Left colon (tissue), 2 donors: ENCODE data around the gene CIRBP. TPM values are rescaled to one million over a fixed set of nuclear protein-coding genes. Genes with fewer than 3 reads are reported as not detected.
"Not testable (repeated sequence)": the region's sequence is repeated elsewhere in the genome, so short reads cannot be mapped to it uniquely, and the experiment has no call there.

Source experiments
- ATAC-seq: fragments of 200-7000 bp; cut with Tn5 transposase; one replicate; pipeline ENCODE4 v1.9.1; 2020; ENCODE audit warnings: mild to moderate bottlenecking, moderate library complexity
- DNase-seq, 2 donors: peaks; one replicate each; pipeline ENCODE4 v3.0.0-alpha.2; 2020
- intact Hi-C, 2 donors: fragments of 100-400 bp; cut with DNase I in 1 of 2; cut with micrococcal nuclease in 1 of 2; formaldehyde crosslinking; loops; one replicate each; pipeline versions ENCODE4 v1.11.2 to v1.14.0; 2022; cut with DNase I, micrococcal nuclease
- total RNA-seq, 2 donors: library from RNA; stranded (reverse); fragmentation: NEBNext Ultra II Directional; extraction: Animal tissue kit (Norgen Biotek cat#: 25700); gene quantifications; one replicate each; pipeline ENCODE4 v1.2.1, GENCODE V29; 2021
- donor health status: DM: no; HTN: no; CAD: no.
- donor health status: DM: yes; HTN: yes; CAD: no.

Gene CIRBP
- total RNA-seq, 2 donors from 2014 or later = 220 to 267 TPM

- no peak for DNase-seq
- intact Hi-C loops = no loop called here
- no peak for ATAC-seq
Observed at GRCh38 chr19:1293782-1294604, 24.9 kb downstream of the CIRBP start.

GRCh38 chr19:1294688-1295087 lies 25.6 kb downstream of the CIRBP start:
- DNase-seq (no peak), ATAC-seq (no peak)
- intact Hi-C loops = no loop called here

GRCh38 chr19:1295169-1296012 lies 26.3 kb downstream of the CIRBP start:
- DNase-seq = no peak
- ATAC-seq = no peak
- intact Hi-C loops = no loop called here

GRCh38 chr19:1296078-1296477 lies 26.9 kb downstream of the CIRBP start:
- intact Hi-C loops = no loop called here
- no peak for DNase-seq
- no peak for ATAC-seq

- intact Hi-C loops = no loop called here
- ATAC-seq = no peak
- DNase-seq = no peak
Observed at GRCh38 chr19:1296575-1297271, 27.6 kb downstream of the CIRBP start.

GRCh38 chr19:1298235-1298634 lies 29.1 kb downstream of the CIRBP start:
- intact Hi-C loops = no loop called here
- DNase-seq (no peak), ATAC-seq (no peak)

- DNase-seq (no peak), ATAC-seq (no peak)
- intact Hi-C loops = no loop called here
Observed at GRCh38 chr19:1299801-1300200, 30.7 kb downstream of the CIRBP start.

- intact Hi-C loops = no loop called here
- ATAC-seq = no peak
Observed at GRCh38 chr19:1300744-1301490, 31.8 kb downstream of the CIRBP start.

GRCh38 chr19:1302533-1303239 lies 33.6 kb downstream of the CIRBP start:
- DNase-seq = no peak
- intact Hi-C loops = no loop called here
- ATAC-seq = no peak

More at GRCh38 chr19:1300744-1301490, 31.8 kb downstream of the CIRBP start:
- no peak for DNase-seq

- ATAC-seq = peak; percentile 97
- intact Hi-C loops = no loop called here
- DNase-seq = peak; percentile 74 to 79
Observed at GRCh38 chr19:1304197-1304924, 35.2 kb downstream of the CIRBP start.

GRCh38 chr19:1305354-1305753 lies 36.2 kb downstream of the CIRBP start:
- intact Hi-C loops, ATAC-seq, DNase-seq: not testable (repeated sequence)

- ATAC-seq (no peak), DNase-seq (no peak)
- intact Hi-C loops = no loop called here
Observed at GRCh38 chr19:1307320-1307719, 38.2 kb downstream of the CIRBP start.

GRCh38 chr19:1307755-1308303 lies 38.7 kb downstream of the CIRBP start:
- ATAC-seq (no peak), DNase-seq (no peak)
- intact Hi-C loops = no loop called here

- no peak for DNase-seq
- intact Hi-C loops = no loop called here
- ATAC-seq = no peak
Observed at GRCh38 chr19:1308718-1309117, 39.6 kb downstream of the CIRBP start.

GRCh38 chr19:1309977-1310852 lies 41.1 kb downstream of the CIRBP start:
- no peak for DNase-seq
- no peak for ATAC-seq
- intact Hi-C loops = no loop called here

GRCh38 chr19:1310853-1311180 lies 41.7 kb downstream of the CIRBP start:
- DNase-seq = no peak
- intact Hi-C loops = no loop called here
- no peak for ATAC-seq
